B cell (primary cell): ENCODE measurements around the gene PCSK7. TPM values are rescaled to one million over a fixed set of nuclear protein-coding genes. Genes with fewer than 3 reads are reported as not detected.

ENCODE experiments used
- ATAC-seq: fragments of 200-7000 bp; cut with Tn5 transposase; one replicate; pipeline ENCODE4 v1.10.0; 2021; ENCODE audit warnings: low read depth, mild to moderate bottlenecking, moderate number of reproducible peaks, moderate library complexity
- CTCF ChIA-PET: fragments of 350-600 bp; sonication (Branson Sonifier 250); formaldehyde crosslinking; loops from one replicate; lab custom pipeline; 2021; ENCODE audit warnings: antibody characterized with exemption, inconsistent platforms; lab: Charles Lee
- POLR2A ChIA-PET: fragments of 350-600 bp; sonication (Branson Sonifier 250); formaldehyde crosslinking; loops from one replicate; lab custom pipeline; 2021; ENCODE audit warnings: antibody characterized with exemption; lab: Charles Lee
- DNase-seq: peaks from one replicate; pipeline ENCODE4 v3.0.0; 2013
- H2AFZ ChIP-seq: 2 replicates; pipeline ENCODE4 v1.6.1; 2012; ENCODE audit warnings: mild to moderate bottlenecking, low read depth, low read length; ENCODE audit not compliant: insufficient read depth, poor library complexity, severe bottlenecking
- H3K27ac ChIP-seq, 2 donors: 1 replicate in 1 of 2; 2 replicates in 1 of 2; pipeline ENCODE4 v1.5.1; 2012 to 2013; ENCODE audit warnings: low read length in 2 of 2, mild to moderate bottlenecking in 2 of 2, moderate library complexity in 1 of 2
- H3K27me3 ChIP-seq, 4 experiments: fragments of 200-600 bp in 1 of 4; sonication (generic) in 1 of 4; replicated peaks in 1 of 4; 1 replicate in 2 of 4; 2 replicates in 2 of 4; pipeline versions ENCODE4 v1.6.1 to v1.7.0; 2013 to 2016; ENCODE audit warnings: low read length in 3 of 4, mild to moderate bottlenecking in 2 of 4, mixed read lengths in 1 of 4, moderate library complexity in 1 of 4; ENCODE audit not compliant: insufficient read depth in 4 of 4, control insufficient read depth in 3 of 4; ENCODE audit errors: control extremely low read depth in 1 of 4
- H3K36me3 ChIP-seq, 2 experiments: replicated peaks in 1 of 2; 1 replicate in 1 of 2; 2 replicates in 1 of 2; pipeline versions ENCODE4 v1.6.1 to v1.7.1; 2013; ENCODE audit warnings: low read length in 1 of 2; ENCODE audit not compliant: insufficient read depth in 2 of 2, control insufficient read depth in 1 of 2; ENCODE audit errors: control extremely low read depth in 1 of 2, extremely low read depth in 1 of 2
- H3K4me1 ChIP-seq, 2 donors: fragments of 200-600 bp in 1 of 2; sonication (generic) in 1 of 2; 1 replicate in 1 of 2; 2 replicates in 1 of 2; pipeline versions ENCODE4 v1.5.1 to v1.6.1; 2013 to 2017; ENCODE audit warnings: low read length in 2 of 2; ENCODE audit not compliant: control insufficient read depth in 2 of 2, insufficient read depth in 2 of 2
- H3K4me2 ChIP-seq: replicated peaks from 2 replicates; pipeline ENCODE3; 2012; ENCODE audit warnings: mild to moderate bottlenecking, low read depth, low read length; ENCODE audit not compliant: poor library complexity, severe bottlenecking
- H3K4me3 ChIP-seq, 5 experiments: fragments of 200-600 bp in 1 of 5; sonication (generic) in 1 of 5; 1 replicate in 3 of 5; 2 replicates in 2 of 5; pipeline versions ENCODE4 v1.5.1 to v1.7.0; 2011 to 2016; ENCODE audit warnings: low read length in 4 of 5, mild to moderate bottlenecking in 4 of 5, low read depth in 2 of 5, control low read depth in 1 of 5, moderate library complexity in 1 of 5; ENCODE audit not compliant: insufficient read depth in 1 of 5; ENCODE audit errors: control extremely low read depth in 1 of 5, extremely low read depth in 1 of 5
- H3K79me2 ChIP-seq: fragments of 200-600 bp; sonication (generic); one replicate; pipeline ENCODE4 v1.6.0; 2016; ENCODE audit warnings: low read length; ENCODE audit not compliant: control insufficient read depth, insufficient read depth
- H3K9ac ChIP-seq: fragments of 200-600 bp; sonication (generic); 2 replicates; pipeline ENCODE4 v1.6.1; 2017; ENCODE audit warnings: mild to moderate bottlenecking, low read length, moderate library complexity
- H3K9me3 ChIP-seq, 3 donors: one replicate each; pipeline versions ENCODE4 v1.6.1 to v1.7.1; 2013; ENCODE audit warnings: low read length in 2 of 3; ENCODE audit not compliant: control insufficient read depth in 2 of 3, insufficient read depth in 1 of 3; ENCODE audit errors: control extremely low read depth in 1 of 3
- H4K20me1 ChIP-seq: 2 replicates; pipeline ENCODE4 v1.6.0; 2012; ENCODE audit warnings: mild to moderate bottlenecking, low read length; ENCODE audit not compliant: insufficient read depth, control insufficient read depth, poor library complexity, severe bottlenecking
- H3K27ac Mint-ChIP-seq: one replicate; pipeline ENCODE4 v1.8.0; 2021; ENCODE audit warnings: mixed read lengths
- H3K27me3 Mint-ChIP-seq: one replicate; pipeline ENCODE4 v1.8.0; 2021; ENCODE audit warnings: mixed read lengths
- H3K4me1 Mint-ChIP-seq: one replicate; pipeline ENCODE4 v1.8.0; 2021; ENCODE audit warnings: mixed read lengths
- H3K4me3 Mint-ChIP-seq: one replicate; pipeline ENCODE4 v1.8.0; 2021; ENCODE audit warnings: mixed read lengths
- H3K9me3 Mint-ChIP-seq: one replicate; pipeline ENCODE4 v1.8.0; 2022; ENCODE audit warnings: mixed read lengths; ENCODE audit not compliant: insufficient read depth
- CTCF ChIP-seq: fragments of 200-600 bp; IDR thresholded peaks from one replicate; pipeline ENCODE4 v1.8.0; 2022; ENCODE audit warnings: antibody characterized with exemption, mild to moderate bottlenecking
- EZH2 ChIP-seq: IDR thresholded peaks from 2 replicates; pipeline ENCODE4 v1.6.1; 2012; ENCODE audit warnings: borderline replicate concordance, low read depth, mild to moderate bottlenecking, moderate library complexity, low read length; ENCODE audit not compliant: insufficient read depth, poor library complexity, severe bottlenecking
- WGBS: methylation state at CpG from one replicate; pipeline ENCODE4 v1.1.5; 2013; ENCODE audit warnings: missing lambda C conversion rate; ENCODE audit not compliant: insufficient coverage; 5-methylcytosine and 5-hydroxymethylcytosine counted together
- intact Hi-C: fragments of 100-400 bp; cut with micrococcal nuclease; formaldehyde crosslinking; loops from one replicate; pipeline ENCODE4 v1.10.0; 2022
- polyA plus RNA-seq: library from polyadenylated mRNA; depleted of rRNA; stranded (reverse); fragments of >200 nt; gene quantifications from 2 replicates; pipeline ENCODE4 v1.2.3, GENCODE V29; 2012
- total RNA-seq, 2 donors: library from RNA; stranded (reverse); fragments of 120-200 nt in 1 of 2; gene quantifications; 1 replicate in 1 of 2; 2 replicates in 1 of 2; pipeline versions ENCODE4 v1.2.3 to v1.2.4, GENCODE V29; 2013 to 2022

The PCSK7 gene
- total and polyA plus RNA-seq, 2 donors (not counting 1 experiment from before 2014, with no cell fraction given) = 203 to 283 TPM

DNA sequence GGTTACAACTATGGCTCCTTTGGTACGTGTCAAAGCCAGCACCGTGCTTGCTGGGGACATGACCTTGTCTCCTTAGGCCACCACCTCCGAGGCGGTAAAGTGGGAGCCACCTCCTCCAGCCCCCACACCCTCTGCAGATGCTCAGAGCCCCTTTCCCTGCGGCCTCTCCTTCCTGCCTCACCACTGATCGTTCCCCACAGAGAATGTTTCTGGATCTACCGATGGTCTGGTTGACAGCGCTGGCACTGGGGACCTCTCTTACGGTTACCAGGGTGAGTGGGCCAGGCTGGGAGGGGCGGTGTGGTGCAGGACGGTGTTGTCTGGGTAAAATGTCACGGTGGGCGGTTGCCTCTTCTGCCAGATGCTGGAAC, 44.5 kb downstream of the PCSK7 start:
- Histone ChIP-seq H3K4me1 (peaks cover 56 to 72% of the 10 kb centered on the region in 2 donors), H3K79me2 (peaks cover 52% of the 10 kb centered on the region), H3K27ac (peak overlapping the region; percentile 90 to 91), H3K4me3 (peak overlapping the region in 1 of 5 experiments; percentile 56), H3K9me3 (no peaks in the 10 kb centered on the region), H3K27me3 (no peaks in the 10 kb centered on the region), H2AFZ (no peak overlapping the region), H3K9ac (no peak overlapping the region), H4K20me1 (no peaks in the 10 kb centered on the region), H3K4me2 (peak overlapping the region; percentile 73), H3K36me3 (peaks cover 0 to 62% of the 10 kb centered on the region in 2 experiments)
- Mint-ChIP-seq H3K27ac (peak overlapping the region; percentile 98), H3K4me1 (peaks cover 73% of the 10 kb centered on the region), H3K4me3 (peak overlapping the region; percentile 68), H3K27me3 (no peaks in the 10 kb centered on the region), H3K9me3 (no peaks in the 10 kb centered on the region)
- intact Hi-C loops = no loop called here
- ChIA-PET POLR2A (no interaction called here), CTCF (no interaction called here)
- DNase-seq (no peak), ATAC-seq (no peak)
- TF ChIP-seq CTCF (no peak), EZH2 (no peak)
- 93% methylated on average over 7 of the region's 13 CpGs for WGBS

- ATAC-seq (no peak), DNase-seq (no peak)
- H3K9me3 ChIP-seq = no peaks in the 10 kb centered on the region
- H3K27ac Mint-ChIP-seq = peak overlapping the region; percentile 98
- H3K4me1 ChIP-seq = peaks cover 56 to 71% of the 10 kb centered on the region in 2 donors
- H3K79me2 ChIP-seq = peaks cover 49% of the 10 kb centered on the region
- no peaks in the 10 kb centered on the region for H3K9me3 Mint-ChIP-seq
- H3K4me3 Mint-ChIP-seq = peak overlapping the region; percentile 68
- H3K9ac ChIP-seq = no peak overlapping the region
- no peak for TF ChIP-seq EZH2
- TF ChIP-seq CTCF = no peak
- peaks cover 69% of the 10 kb centered on the region for H3K4me1 Mint-ChIP-seq
- H2AFZ ChIP-seq = no peak overlapping the region
- H3K27ac ChIP-seq = peak overlapping the region; percentile 90 to 91
- ChIA-PET CTCF (no interaction called here), POLR2A (no interaction called here)
- no peaks in the 10 kb centered on the region for H3K27me3 ChIP-seq
- H4K20me1 ChIP-seq = no peaks in the 10 kb centered on the region
- H3K36me3 ChIP-seq = peaks cover 0 to 62% of the 10 kb centered on the region in 2 experiments
- H3K27me3 Mint-ChIP-seq = no peaks in the 10 kb centered on the region
- peak overlapping the region in 3 of 5 experiments; percentile 13 to 56 (median 28) for H3K4me3 ChIP-seq
- intact Hi-C loops = no loop called here
- WGBS = 73% methylated on average over 5 of the region's 6 CpGs
- H3K4me2 ChIP-seq = peak overlapping the region; percentile 73
These were observed 44.9 kb downstream of the PCSK7 start for GRCh38 chr11:117187007-117187406.
